GM12878 (cell line): Measurements from ENCODE around the gene CHAD. TPM values are rescaled to one million over a fixed set of nuclear protein-coding genes. Genes with fewer than 3 reads are reported as not detected.

ENCODE experiments used
- ATAC-seq: fragments of 200-7000 bp; cut with Tn5 transposase; 3 replicates; pipeline ENCODE4 v1.9.1; 2020; ENCODE audit warnings: mild to moderate bottlenecking, moderate library complexity
- BruUV-seq: library from RNA; stranded (reverse); fragments of 400-500 nt; replicated peaks from 2 replicates; lab custom pipeline; 2021; lab: Mats Ljungman, UMichigan
- CTCF ChIA-PET: fragments of 300-600 bp; sonication (Branson Sonifier 250); formaldehyde crosslinking; extraction: SDS; loops from one replicate; lab custom pipeline; 2021; ENCODE audit warnings: inconsistent platforms; lab: Yijun Ruan, JAX
- POLR2A ChIA-PET: fragments of 350-600 bp; formaldehyde crosslinking; extraction: SDS; loops from one replicate; lab custom pipeline; 2021; ENCODE audit warnings: inconsistent platforms; lab: Charles Lee
- RAD21 ChIA-PET: fragments of 300-600 bp; sonication (Branson Sonifier 250); formaldehyde crosslinking; loops from one replicate; lab custom pipeline; 2023; ENCODE audit warnings: antibody characterized with exemption; ENCODE audit not compliant: unreplicated experiment; lab: Charles Lee
- SMC1A ChIA-PET: fragments of 300-600 bp; sonication (Branson Sonifier 250); formaldehyde crosslinking; loops from one replicate; lab custom pipeline; 2023; ENCODE audit not compliant: unreplicated experiment, uncharacterized antibody; lab: Charles Lee
- DNase-seq: peaks from one replicate; pipeline ENCODE4 v3.0.0-alpha.2; 2011; ENCODE audit warnings: low read depth, low spot score
- FAIRE-seq: peaks from 3 replicates; lab custom pipeline; 2011; peaks lifted over from hg19 to GRCh38; lab: Jason Lieb, UNC
- H2AFZ ChIP-seq: 2 replicates; pipeline ENCODE4 v1.6.0; 2011; ENCODE audit warnings: low read depth, low read length, control low read depth; ENCODE audit not compliant: control insufficient read depth
- H3K27ac ChIP-seq: 2 replicates; pipeline ENCODE4 v1.5.1; 2011; ENCODE audit warnings: control low read depth; ENCODE audit not compliant: control insufficient read depth, insufficient read depth
- H3K27me3 ChIP-seq, 2 experiments: replicated peaks in 1 of 2; 2 replicates each; pipeline versions ENCODE4 v1.6.0 to v1.6.1; 2011; ENCODE audit warnings: low read length in 1 of 2; ENCODE audit not compliant: control insufficient read depth in 2 of 2, insufficient read depth in 2 of 2
- H3K36me3 ChIP-seq, 2 experiments: 2 replicates each; pipeline ENCODE4 v1.5.1; 2011; ENCODE audit warnings: low read length in 1 of 2; ENCODE audit not compliant: control insufficient read depth in 2 of 2, insufficient read depth in 2 of 2
- H3K4me1 ChIP-seq: 2 replicates; pipeline ENCODE4 v1.6.1; 2011; ENCODE audit warnings: mild to moderate bottlenecking, low read length, moderate library complexity, mixed read lengths; ENCODE audit not compliant: control insufficient read depth, insufficient read depth
- H3K4me2 ChIP-seq: 2 replicates; pipeline ENCODE4 v1.6.0; 2011; ENCODE audit warnings: control low read depth; ENCODE audit not compliant: control insufficient read depth, insufficient read depth
- H3K4me3 ChIP-seq: fragments of 200-600 bp; sonication (generic); 2 replicates; pipeline ENCODE4 v1.5.1; 2016
- H3K79me2 ChIP-seq: 2 replicates; pipeline ENCODE4 v1.6.0; 2011; ENCODE audit warnings: low read length; ENCODE audit not compliant: control insufficient read depth, insufficient read depth
- H3K9ac ChIP-seq: 2 replicates; pipeline ENCODE4 v1.8.0; 2011; ENCODE audit warnings: low read length, control low read depth, mixed read lengths; ENCODE audit not compliant: control insufficient read depth, insufficient read depth
- H3K9me3 ChIP-seq: replicated peaks from 3 replicates; pipeline ENCODE4 v1.5.1; 2011; ENCODE audit warnings: mild to moderate bottlenecking, low read length; ENCODE audit not compliant: control insufficient read depth, insufficient read depth
- H4K20me1 ChIP-seq: 2 replicates; pipeline ENCODE4 v1.6.0; 2011; ENCODE audit not compliant: control insufficient read depth, insufficient read depth
- ASH2L ChIP-seq: fragments of 300-600, 200-600 bp; sonication (generic); IDR thresholded peaks from 2 replicates; pipeline ENCODE4 v1.6.1; 2017; ENCODE audit warnings: low read depth, mild to moderate bottlenecking, borderline replicate concordance
- CBFB ChIP-seq: IDR thresholded peaks from 2 replicates; pipeline ENCODE4 v1.6.1; 2016; ENCODE audit warnings: antibody characterized with exemption, low read depth
- EZH2 ChIP-seq: IDR thresholded peaks from 2 replicates; pipeline ENCODE4 v1.6.1; 2012; ENCODE audit warnings: low read depth, mild to moderate bottlenecking, control low read depth, inconsistent platforms, low read length, borderline replicate concordance; ENCODE audit not compliant: control insufficient read depth
- HCFC1 ChIP-seq: fragments of 150-350 bp; IDR thresholded peaks from 2 replicates; pipeline ENCODE4 v1.6.1; 2014; ENCODE audit warnings: low read length
- HDGF ChIP-seq: fragments of 450-650 bp; IDR thresholded peaks from 2 replicates; pipeline ENCODE4 v1.6.1; 2016; ENCODE audit warnings: antibody characterized with exemption
- KDM1A ChIP-seq: fragments of 200-600 bp; sonication (generic); IDR thresholded peaks from 2 replicates; pipeline ENCODE4 v1.6.1; 2016; ENCODE audit warnings: borderline replicate concordance
- NRF1 ChIP-seq: conservative IDR thresholded peaks from 2 replicates; pipeline ENCODE4 v1.6.1; 2011; ENCODE audit warnings: mild to moderate bottlenecking, low read depth, low read length, improper control_type of control experiment
- PAX5 ChIP-seq: IDR thresholded peaks from 2 replicates; pipeline ENCODE4 v1.6.1; 2011; ENCODE audit warnings: low read depth, low read length, borderline replicate concordance
- RAD51 ChIP-seq: fragments of 450-650 bp; IDR thresholded peaks from 2 replicates; pipeline ENCODE4 v1.6.1; 2016; ENCODE audit warnings: moderate library complexity, mild to moderate bottlenecking, inconsistent platforms
- RBBP5 ChIP-seq: fragments of 200-600 bp; sonication (generic); conservative IDR thresholded peaks from 2 replicates; pipeline ENCODE4 v1.6.1; 2016
- REST ChIP-seq: IDR thresholded peaks from 2 replicates; pipeline ENCODE4 v1.6.1; 2012; ENCODE audit warnings: mild to moderate bottlenecking, low read depth, low read length
- SMC3 ChIP-seq: IDR thresholded peaks from 2 replicates; pipeline ENCODE4 v1.6.1; 2011; ENCODE audit warnings: low read length, improper control_type of control experiment, borderline replicate concordance
- SUPT20H ChIP-seq: IDR thresholded peaks from 2 replicates; pipeline ENCODE4 v1.6.1; 2011; ENCODE audit warnings: low read depth, mild to moderate bottlenecking, low read length, moderate library complexity, borderline replicate concordance; ENCODE audit not compliant: control insufficient read depth
- YBX1 ChIP-seq: fragments of 450-650 bp; IDR thresholded peaks from 2 replicates; pipeline ENCODE4 v1.6.1; 2016; ENCODE audit warnings: antibody characterized with exemption
- ZNF217 ChIP-seq: fragments of 450-650 bp; IDR thresholded peaks from 2 replicates; pipeline ENCODE4 v1.6.1; 2017; ENCODE audit warnings: antibody characterized with exemption, mild to moderate bottlenecking
- ZNF384 ChIP-seq: IDR thresholded peaks from 2 replicates; pipeline ENCODE4 v1.6.1; 2012; ENCODE audit warnings: low read depth, mild to moderate bottlenecking, low read length, improper control_type of control experiment, borderline replicate concordance
- WGBS: methylation state at CpG from one replicate; pipeline ENCODE4 v1.1.6; 2016; ENCODE audit warnings: low lambda C conversion rate; ENCODE audit not compliant: insufficient replicate concordance, insufficient coverage; ENCODE audit errors: missing lambda C conversion rate; 5-methylcytosine and 5-hydroxymethylcytosine counted together
- in situ Hi-C: fragments of 300-500 bp; cut with MboI; formaldehyde crosslinking; loops from 9 replicates; pipeline ENCODE4 v1.14.3; 2018; ENCODE audit warnings: mixed read lengths
- intact Hi-C: fragments of 100-400 bp; cut with micrococcal nuclease; formaldehyde crosslinking; loops from one replicate; pipeline ENCODE4 v1.14.2; 2022; ENCODE audit not compliant: unreplicated experiment
- polyA plus RNA-seq, 11 experiments: library from polyadenylated mRNA; depleted of rRNA in 4 of 11; unstranded in 6 of 11; stranded (reverse) in 5 of 11; fragments of >200 nt; fragmentation: Nextera tagmentation in 4 of 11; fragmentation: Illumina TruSeq in 1 of 11; extraction: Ambion mirVana in 4 of 11; extraction: Trizol in 1 of 11; gene quantifications; 1 replicate in 1 of 11; 2 replicates in 10 of 11; pipeline versions ENCODE4 v1.2.1 to v1.2.3, GENCODE V29; 2011 to 2016; ENCODE audit warnings: inconsistent platforms in 2 of 11, missing spikeins in 2 of 11, low read depth in 1 of 11
- total RNA-seq, 4 experiments: library from RNA; depleted of rRNA in 3 of 4; stranded (reverse); fragments of >200 nt in 3 of 4; fragmentation: Illumina TruSeq in 1 of 4; extraction: Trizol in 1 of 4; gene quantifications; 2 replicates each; pipeline versions ENCODE4 v1.2.1 to v1.2.3, GENCODE V29; 2013 to 2021
- TF ChIP-seq, protein P1 (sequence below): fragments of 450-650 bp; IDR thresholded peaks from 2 replicates; pipeline ENCODE4 v1.6.1; 2018; ENCODE audit warnings: borderline replicate concordance, mild to moderate bottlenecking; ENCODE audit not compliant: partially characterized antibody
- TF ChIP-seq, protein P2 (sequence below): fragments of 450-650 bp; IDR thresholded peaks from 2 replicates; pipeline ENCODE4 v1.6.1; 2017; ENCODE audit warnings: mild to moderate bottlenecking, low read depth, inconsistent platforms; ENCODE audit not compliant: poor library complexity, severe bottlenecking

CHAD gene
- total and polyA plus RNA-seq, 10 of the 15 experiments (the other 5 are each of a cell fraction or from before 2014, with no cell fraction given): 0.06 TPM; not detected in 9

- no peaks in the 10 kb centered on the region for H4K20me1 ChIP-seq
- H3K79me2 ChIP-seq: no peaks in the 10 kb centered on the region
- H3K27me3 ChIP-seq: no peaks in the 10 kb centered on the region; a peak in 1 of 4 replicates
- 56% methylated on average over 7 of the region's 9 CpGs for WGBS
- H3K27ac ChIP-seq: no peak overlapping the region
- ATAC-seq (no peak), DNase-seq (no peak), FAIRE-seq (no peak)
- no peak overlapping the region for H3K4me3 ChIP-seq
- CTCF ChIA-PET: interaction anchor here (0.6 kb wide), 1 partner anchor 16 kb away, joined by 3 read pairs; no protein-coding TSS in a partner anchor
- BruUV-seq: no TSS peak
- in situ Hi-C loops (no loop called here), intact Hi-C loops (no loop called here)
- no peak overlapping the region for H2AFZ ChIP-seq
- SMC1A ChIA-PET: no interaction called here
- no peaks in the 10 kb centered on the region for H3K4me1 ChIP-seq
- RAD21 ChIA-PET: no interaction called here
- H3K9me3 ChIP-seq: no peaks in the 10 kb centered on the region
- H3K4me2 ChIP-seq: no peak overlapping the region
- POLR2A ChIA-PET: no interaction called here
- H3K36me3 ChIP-seq: no peaks in the 10 kb centered on the region
- H3K9ac ChIP-seq: no peak overlapping the region
- TF ChIP-seq RAD51 (no peak), NRF1 (no peak), YBX1 (no peak), ZNF217 (no peak), PAX5 (no peak), EZH2 (no peak), HDGF (no peak), KDM1A (no peak), RBBP5 (no peak), SMC3 (no peak), REST (no peak), CBFB (no peak), SUPT20H (no peak), ASH2L (no peak), ZNF384 (no peak), HCFC1 (no peak)
- TF ChIP-seq, protein P1, sequence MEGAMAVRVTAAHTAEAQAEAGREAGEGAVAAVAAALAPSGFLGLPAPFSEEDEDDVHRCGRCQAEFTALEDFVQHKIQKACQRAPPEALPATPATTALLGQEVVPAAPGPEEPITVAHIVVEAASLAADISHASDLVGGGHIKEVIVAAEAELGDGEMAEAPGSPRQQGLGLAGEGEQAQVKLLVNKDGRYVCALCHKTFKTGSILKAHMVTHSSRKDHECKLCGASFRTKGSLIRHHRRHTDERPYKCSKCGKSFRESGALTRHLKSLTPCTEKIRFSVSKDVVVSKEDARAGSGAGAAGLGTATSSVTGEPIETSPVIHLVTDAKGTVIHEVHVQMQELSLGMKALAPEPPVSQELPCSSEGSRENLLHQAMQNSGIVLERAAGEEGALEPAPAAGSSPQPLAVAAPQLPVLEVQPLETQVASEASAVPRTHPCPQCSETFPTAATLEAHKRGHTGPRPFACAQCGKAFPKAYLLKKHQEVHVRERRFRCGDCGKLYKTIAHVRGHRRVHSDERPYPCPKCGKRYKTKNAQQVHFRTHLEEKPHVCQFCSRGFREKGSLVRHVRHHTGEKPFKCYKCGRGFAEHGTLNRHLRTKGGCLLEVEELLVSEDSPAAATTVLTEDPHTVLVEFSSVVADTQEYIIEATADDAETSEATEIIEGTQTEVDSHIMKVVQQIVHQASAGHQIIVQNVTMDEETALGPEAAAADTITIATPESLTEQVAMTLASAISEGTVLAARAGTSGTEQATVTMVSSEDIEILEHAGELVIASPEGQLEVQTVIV: no peak
- TF ChIP-seq, protein P2, sequence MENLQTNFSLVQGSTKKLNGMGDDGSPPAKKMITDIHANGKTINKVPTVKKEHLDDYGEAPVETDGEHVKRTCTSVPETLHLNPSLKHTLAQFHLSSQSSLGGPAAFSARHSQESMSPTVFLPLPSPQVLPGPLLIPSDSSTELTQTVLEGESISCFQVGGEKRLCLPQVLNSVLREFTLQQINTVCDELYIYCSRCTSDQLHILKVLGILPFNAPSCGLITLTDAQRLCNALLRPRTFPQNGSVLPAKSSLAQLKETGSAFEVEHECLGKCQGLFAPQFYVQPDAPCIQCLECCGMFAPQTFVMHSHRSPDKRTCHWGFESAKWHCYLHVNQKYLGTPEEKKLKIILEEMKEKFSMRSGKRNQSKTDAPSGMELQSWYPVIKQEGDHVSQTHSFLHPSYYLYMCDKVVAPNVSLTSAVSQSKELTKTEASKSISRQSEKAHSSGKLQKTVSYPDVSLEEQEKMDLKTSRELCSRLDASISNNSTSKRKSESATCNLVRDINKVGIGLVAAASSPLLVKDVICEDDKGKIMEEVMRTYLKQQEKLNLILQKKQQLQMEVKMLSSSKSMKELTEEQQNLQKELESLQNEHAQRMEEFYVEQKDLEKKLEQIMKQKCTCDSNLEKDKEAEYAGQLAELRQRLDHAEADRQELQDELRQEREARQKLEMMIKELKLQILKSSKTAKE: no peak
Observed at GRCh38 chr17:50462446-50462845, 6.2 kb downstream of the CHAD start.
